Measurements from ENCODE around the gene DTNB. TPM values are rescaled to one million over a fixed set of nuclear protein-coding genes. Genes with fewer than 3 reads are reported as not detected.

DTNB gene
- total and polyA plus RNA-seq, 7 donors, result 2.4 to 7.8 (median 4.8) TPM

DNA sequence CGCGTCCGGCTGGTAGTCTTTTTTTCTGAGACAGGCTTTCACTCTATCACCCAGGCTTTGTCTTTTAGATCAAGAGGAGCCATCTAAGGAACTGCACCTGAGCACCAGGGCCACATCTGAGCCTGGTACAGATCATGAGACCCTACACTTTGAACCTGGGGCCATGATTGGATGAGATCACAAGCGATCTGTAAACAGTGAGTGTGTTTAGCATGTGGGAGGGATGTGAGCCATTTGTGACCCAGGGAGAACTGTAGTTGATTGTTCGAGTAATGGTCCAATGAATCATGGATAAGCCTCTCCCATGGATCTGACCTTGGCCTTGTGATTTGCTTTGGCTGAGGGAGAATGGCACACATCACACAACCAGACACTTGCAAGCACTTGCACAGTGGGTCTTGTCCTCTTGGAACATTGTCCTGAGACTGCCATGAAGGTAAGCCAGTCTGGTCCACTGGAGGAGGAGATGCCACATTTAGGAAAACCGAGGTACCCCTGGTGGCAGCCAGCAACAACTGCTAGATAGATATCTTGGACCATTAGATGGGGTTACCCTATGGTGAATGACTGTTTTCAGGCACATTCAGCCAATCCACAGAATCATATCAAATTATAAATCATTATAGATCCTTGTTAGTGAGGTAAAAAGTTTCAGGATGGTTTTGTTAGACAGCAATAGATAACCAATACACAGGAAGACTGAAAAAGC lies 19.5 kb upstream of the DTNB start:
- H3K4me1 ChIP-seq, result no peaks in the 10 kb centered on the region
- H3K36me3 ChIP-seq, result no peaks in the 10 kb centered on the region
- DNase-seq, result no peak
- no peak overlapping the region for H3K27ac ChIP-seq
- TF ChIP-seq POLR2AphosphoS5 (IDR thresholded peaks at IDR 0.05) (no peak), POLR2A (IDR thresholded peaks at IDR 0.05) (no peak), EP300 (IDR thresholded peaks at IDR 0.05) (no peak)
- TF ChIP-seq, protein P1, sequence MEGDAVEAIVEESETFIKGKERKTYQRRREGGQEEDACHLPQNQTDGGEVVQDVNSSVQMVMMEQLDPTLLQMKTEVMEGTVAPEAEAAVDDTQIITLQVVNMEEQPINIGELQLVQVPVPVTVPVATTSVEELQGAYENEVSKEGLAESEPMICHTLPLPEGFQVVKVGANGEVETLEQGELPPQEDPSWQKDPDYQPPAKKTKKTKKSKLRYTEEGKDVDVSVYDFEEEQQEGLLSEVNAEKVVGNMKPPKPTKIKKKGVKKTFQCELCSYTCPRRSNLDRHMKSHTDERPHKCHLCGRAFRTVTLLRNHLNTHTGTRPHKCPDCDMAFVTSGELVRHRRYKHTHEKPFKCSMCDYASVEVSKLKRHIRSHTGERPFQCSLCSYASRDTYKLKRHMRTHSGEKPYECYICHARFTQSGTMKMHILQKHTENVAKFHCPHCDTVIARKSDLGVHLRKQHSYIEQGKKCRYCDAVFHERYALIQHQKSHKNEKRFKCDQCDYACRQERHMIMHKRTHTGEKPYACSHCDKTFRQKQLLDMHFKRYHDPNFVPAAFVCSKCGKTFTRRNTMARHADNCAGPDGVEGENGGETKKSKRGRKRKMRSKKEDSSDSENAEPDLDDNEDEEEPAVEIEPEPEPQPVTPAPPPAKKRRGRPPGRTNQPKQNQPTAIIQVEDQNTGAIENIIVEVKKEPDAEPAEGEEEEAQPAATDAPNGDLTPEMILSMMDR (IDR thresholded peaks at IDR 0.05), result no peak
- H3K9me3 ChIP-seq, result no peaks in the 10 kb centered on the region
- no peaks in the 10 kb centered on the region for H3K27me3 ChIP-seq
- H3K4me3 ChIP-seq, result no peak overlapping the region
- WGBS, 2 donors, result 87 to 89% methylated on average over 6 of the region's 6 CpGs
- intact Hi-C loops (cut with DNase I), result no loop called here

DNA sequence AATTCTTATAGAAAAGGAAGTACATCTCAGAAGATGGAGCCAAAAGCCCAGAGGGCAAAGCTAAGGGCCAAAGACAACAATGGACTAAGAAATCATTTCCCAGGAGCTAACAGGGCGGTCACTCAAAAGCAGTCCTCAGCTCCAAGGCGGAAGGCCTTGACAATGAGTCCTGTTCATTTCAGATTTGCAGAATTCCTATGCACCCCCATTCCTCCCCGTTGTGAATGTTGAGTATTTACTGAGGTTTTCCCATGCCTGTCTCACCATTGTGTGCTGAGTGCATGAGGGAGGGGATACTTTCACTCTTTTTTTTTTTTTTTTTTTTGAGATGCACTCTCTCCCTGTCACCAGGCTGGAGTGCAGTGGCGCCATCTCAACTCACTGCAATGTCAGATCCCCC lies 18.8 kb upstream of the DTNB start:
- intact Hi-C loops (cut with DNase I), result no loop called here
- Histone ChIP-seq H3K36me3 (no peaks in the 10 kb centered on the region), H3K27me3 (no peaks in the 10 kb centered on the region), H3K4me1 (no peaks in the 10 kb centered on the region), H3K4me3 (no peak overlapping the region), H3K9me3 (no peaks in the 10 kb centered on the region), H3K27ac (no peak overlapping the region)
- DNase-seq, result no peak
- TF ChIP-seq, protein P1 (IDR thresholded peaks at IDR 0.05), result no peak
- TF ChIP-seq EP300 (IDR thresholded peaks at IDR 0.05) (no peak), POLR2AphosphoS5 (IDR thresholded peaks at IDR 0.05) (no peak), POLR2A (IDR thresholded peaks at IDR 0.05) (no peak)
- 84 to 86% methylated on average over 4 of the region's 4 CpGs for WGBS, 2 donors

DNA sequence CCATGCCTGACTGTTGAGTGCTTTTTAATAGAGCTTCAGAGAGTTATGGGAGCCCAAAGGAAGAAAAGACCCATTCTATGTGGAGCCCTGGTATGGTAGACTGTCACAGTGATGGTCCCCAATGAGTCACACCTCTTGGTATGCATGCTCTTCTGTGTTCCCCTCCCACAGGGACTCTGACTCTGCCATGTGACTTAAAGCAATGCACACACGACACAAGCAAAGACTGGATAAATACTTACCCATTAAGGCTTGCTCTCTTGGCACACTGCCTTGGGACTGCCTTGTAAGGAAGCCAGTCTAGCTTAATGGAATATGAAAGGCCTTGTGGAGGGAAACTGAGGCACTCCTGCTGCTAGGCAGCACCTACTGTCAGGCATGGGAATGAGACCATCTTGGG lies 16.7 kb upstream of the DTNB start:
- no peak overlapping the region for H3K4me3 ChIP-seq
- no peaks in the 10 kb centered on the region for H3K27me3 ChIP-seq
- intact Hi-C loops (cut with DNase I), result no loop called here
- H3K36me3 ChIP-seq, result no peaks in the 10 kb centered on the region
- WGBS, 2 donors, result 16 to 44% methylated on average over 1 of the region's 1 CpG
- H3K9me3 ChIP-seq, result no peaks in the 10 kb centered on the region
- H3K4me1 ChIP-seq, result no peaks in the 10 kb centered on the region
- H3K27ac ChIP-seq, result no peak overlapping the region
- no peak for TF ChIP-seq EP300 (IDR thresholded peaks at IDR 0.05)
- no peak for TF ChIP-seq POLR2A (IDR thresholded peaks at IDR 0.05)
- TF ChIP-seq POLR2AphosphoS5 (IDR thresholded peaks at IDR 0.05), result no peak
- TF ChIP-seq, protein P1 (IDR thresholded peaks at IDR 0.05), result no peak
- no peak for DNase-seq

DNA sequence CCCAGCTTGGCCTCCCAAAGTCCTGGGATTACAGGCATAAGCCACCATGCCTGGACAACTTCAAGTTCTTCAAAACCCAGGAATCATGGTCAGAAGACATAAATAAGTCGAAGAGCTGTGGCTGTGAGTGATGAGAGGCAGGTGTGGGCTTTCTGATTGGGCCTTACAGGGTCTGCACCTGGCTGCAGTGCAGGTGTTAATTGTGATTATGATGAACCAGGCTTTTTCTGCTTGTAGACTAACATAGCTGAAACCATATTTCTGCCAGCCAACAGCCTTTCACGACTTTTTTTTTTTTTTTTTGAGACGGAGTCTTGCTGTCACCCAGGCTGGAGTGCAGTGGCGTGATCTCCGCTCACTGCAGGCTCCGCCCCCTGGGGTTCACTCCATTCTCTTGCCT lies 14.9 kb upstream of the DTNB start:
- no peak for DNase-seq
- H3K9me3 ChIP-seq, result no peaks in the 10 kb centered on the region
- H3K27me3 ChIP-seq, result no peaks in the 10 kb centered on the region
- WGBS, 2 donors, result 90 to 92% methylated on average over 6 of the region's 6 CpGs
- TF ChIP-seq POLR2A (IDR thresholded peaks at IDR 0.05) (no peak), POLR2AphosphoS5 (IDR thresholded peaks at IDR 0.05) (no peak)
- TF ChIP-seq, protein P1 (IDR thresholded peaks at IDR 0.05), result no peak
- H3K27ac ChIP-seq, result no peak overlapping the region
- intact Hi-C loops (cut with DNase I), result no loop called here
- H3K4me3 ChIP-seq, result no peak overlapping the region
- H3K36me3 ChIP-seq, result no peaks in the 10 kb centered on the region
- H3K4me1 ChIP-seq, result no peaks in the 10 kb centered on the region

DNA sequence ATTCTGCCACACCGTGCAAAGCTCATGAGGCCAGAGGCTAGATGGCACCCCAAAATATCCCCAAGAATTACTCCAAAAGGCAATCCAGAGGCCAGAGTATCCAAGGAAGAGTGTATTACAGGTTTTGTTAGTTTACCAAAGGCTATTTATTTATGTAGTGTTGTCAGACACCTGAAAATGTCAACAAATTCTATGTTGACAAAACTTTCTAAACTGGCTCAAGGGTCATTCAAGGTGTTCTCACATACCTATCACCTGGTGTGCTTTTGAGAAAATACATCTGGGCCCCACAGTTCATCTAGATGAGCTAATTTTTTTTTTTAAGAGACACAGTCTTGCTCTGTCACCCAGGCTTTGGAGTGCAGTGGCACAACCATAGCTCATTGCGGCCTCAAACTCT lies 12.4 kb upstream of the DTNB start:
- no peak overlapping the region for H3K27ac ChIP-seq
- no peaks in the 10 kb centered on the region for H3K27me3 ChIP-seq
- H3K4me3 ChIP-seq, result no peak overlapping the region
- H3K36me3 ChIP-seq, result no peaks in the 10 kb centered on the region
- TF ChIP-seq, protein P1 (IDR thresholded peaks at IDR 0.05), result no peak
- no peak for TF ChIP-seq POLR2AphosphoS5 (IDR thresholded peaks at IDR 0.05)
- TF ChIP-seq POLR2A (IDR thresholded peaks at IDR 0.05), result no peak
- TF ChIP-seq EP300 (IDR thresholded peaks at IDR 0.05), result no peak
- 77 to 82% methylated on average over 2 of the region's 2 CpGs for WGBS, 2 donors
- intact Hi-C loops (cut with DNase I), result no loop called here
- no peaks in the 10 kb centered on the region for H3K4me1 ChIP-seq
- no peak for DNase-seq
- no peaks in the 10 kb centered on the region for H3K9me3 ChIP-seq
